ENCODE data around the gene SLC37A3. TPM values are rescaled to one million over a fixed set of nuclear protein-coding genes. Genes with fewer than 3 reads are reported as not detected.

Gene SLC37A3
- total RNA-seq, 5 donors from 2014 or later (not counting 1 experiment from before 2014, with no cell fraction given) = 23.2 to 50.5 (median 38.1) TPM

- POLR2A ChIA-PET = no interaction called here
- H3K36me3 Mint-ChIP-seq = no peaks in the 10 kb centered on the region
- Histone ChIP-seq H3K27ac (ENCODE audit: low read length) (no peak overlapping the region), H3K36me3 (ENCODE audit: control insufficient read depth in 2 of 2, extremely low read depth in 1 of 2, insufficient read depth in 1 of 2, low read length in 1 of 2) (no peaks in the 10 kb centered on the region), H3K4me3 (ENCODE audit: control insufficient read depth in 1 of 2, extremely low read depth in 1 of 2, low read length in 1 of 2) (no peak overlapping the region), H3K27me3 (replicated peaks in 1 of 2; ENCODE audit: control insufficient read depth in 2 of 2, extremely low read depth in 1 of 2, insufficient read depth in 2 of 2, low read length in 1 of 2) (no peaks in the 10 kb centered on the region), H3K4me1 (ENCODE audit: control insufficient read depth in 1 of 2, extremely low read depth in 1 of 2, insufficient read depth in 2 of 2, low read length in 2 of 2) (peaks cover 9 to 23% of the 10 kb centered on the region in 2 experiments), H3K9me3 (no peaks in the 10 kb centered on the region)
- DNase-seq = no peak
- H3K4me3 Mint-ChIP-seq = no peak overlapping the region
- 100% methylated on average over 1 of the region's 1 CpG for WGBS (ENCODE audit: insufficient coverage)
- H3K27me3 Mint-ChIP-seq = no peaks in the 10 kb centered on the region
- peaks cover 6 to 8% (median 7%) of the 10 kb centered on the region in 3 donors for H3K4me1 Mint-ChIP-seq
- H3K9me3 Mint-ChIP-seq = no peaks in the 10 kb centered on the region
- no peak for ATAC-seq (replicated peaks in 1 of 4)
- CTCF ChIA-PET = no interaction called here
- H3K27ac Mint-ChIP-seq = no peak overlapping the region
These were observed 6.7 kb downstream of the SLC37A3 start for GRCh38 chr7:140391634-140392033.

- POLR2A ChIA-PET = interaction anchor here in 1 of 2 donors (0.5 kb wide), 1 partner anchor 312 kb away, joined by 3 read pairs; no protein-coding TSS in a partner anchor
- no peaks in the 10 kb centered on the region for H3K9me3 Mint-ChIP-seq
- no peak overlapping the region for H3K27ac ChIP-seq (ENCODE audit: low read length)
- peaks cover 0 to 2% (median 1%) of the 10 kb centered on the region in 3 donors for H3K4me1 Mint-ChIP-seq
- no peak overlapping the region for H3K4me3 ChIP-seq (ENCODE audit: control insufficient read depth in 1 of 2, extremely low read depth in 1 of 2, low read length in 1 of 2)
- H3K36me3 ChIP-seq (ENCODE audit: control insufficient read depth in 2 of 2, extremely low read depth in 1 of 2, insufficient read depth in 1 of 2, low read length in 1 of 2) = no peaks in the 10 kb centered on the region
- CTCF ChIA-PET = interaction anchor here in 1 of 2 donors (0.6 kb wide), 1 partner anchor 19 kb away, joined by 3 read pairs; no protein-coding TSS in a partner anchor
- no peaks in the 10 kb centered on the region for H3K36me3 Mint-ChIP-seq
- H3K4me1 ChIP-seq (ENCODE audit: control insufficient read depth in 1 of 2, extremely low read depth in 1 of 2, insufficient read depth in 2 of 2, low read length in 2 of 2) = peaks cover 9 to 22% of the 10 kb centered on the region in 2 experiments
- 66% methylated on average over 8 of the region's 8 CpGs for WGBS (ENCODE audit: insufficient coverage)
- no peak overlapping the region for H3K27ac Mint-ChIP-seq
- ATAC-seq (replicated peaks in 1 of 4) (no peak), DNase-seq (peak in 1 of 35 experiments; percentile 12)
- no peaks in the 10 kb centered on the region for H3K27me3 Mint-ChIP-seq
- H3K4me3 Mint-ChIP-seq = no peak overlapping the region
- no peaks in the 10 kb centered on the region for H3K27me3 ChIP-seq (replicated peaks in 1 of 2; ENCODE audit: control insufficient read depth in 2 of 2, extremely low read depth in 1 of 2, insufficient read depth in 2 of 2, low read length in 1 of 2)
- no peaks in the 10 kb centered on the region for H3K9me3 ChIP-seq
These were observed 7.7 kb downstream of the SLC37A3 start for GRCh38 chr7:140390466-140391190.

DNA sequence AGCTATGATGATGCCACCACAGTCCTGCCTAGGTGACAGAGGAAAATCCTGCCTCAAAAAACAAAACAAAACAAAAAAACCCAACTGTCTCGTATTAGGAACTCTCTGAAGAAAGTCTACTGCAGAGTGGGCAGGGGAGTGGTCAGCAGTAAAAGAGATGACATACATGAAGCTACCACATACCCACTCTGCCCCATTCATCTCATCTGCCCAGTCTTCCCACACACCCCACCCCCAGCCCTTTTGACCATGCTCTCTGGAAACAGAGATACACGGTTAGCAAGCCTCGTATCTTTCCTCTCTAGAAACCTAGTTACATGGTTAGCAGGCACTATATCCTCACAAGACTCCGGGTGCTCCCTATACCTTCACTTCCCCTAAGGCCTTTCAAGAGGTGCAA, 8.3 kb downstream of the SLC37A3 start:
- Histone ChIP-seq H3K36me3 (ENCODE audit: control insufficient read depth in 2 of 2, extremely low read depth in 1 of 2, insufficient read depth in 1 of 2, low read length in 1 of 2) (no peaks in the 10 kb centered on the region), H3K27ac (ENCODE audit: low read length) (no peak overlapping the region), H3K9me3 (no peaks in the 10 kb centered on the region), H3K27me3 (replicated peaks in 1 of 2; ENCODE audit: control insufficient read depth in 2 of 2, extremely low read depth in 1 of 2, insufficient read depth in 2 of 2, low read length in 1 of 2) (no peaks in the 10 kb centered on the region), H3K4me1 (ENCODE audit: control insufficient read depth in 1 of 2, extremely low read depth in 1 of 2, insufficient read depth in 2 of 2, low read length in 2 of 2) (peaks cover 9 to 22% of the 10 kb centered on the region in 2 experiments), H3K4me3 (ENCODE audit: control insufficient read depth in 1 of 2, extremely low read depth in 1 of 2, low read length in 1 of 2) (no peak overlapping the region)
- WGBS (ENCODE audit: insufficient coverage) = 83% methylated on average over 3 of the region's 4 CpGs
- Mint-ChIP-seq H3K27ac (no peak overlapping the region), H3K36me3 (peaks cover 4% of the 10 kb centered on the region), H3K4me1 (peaks cover 5 to 7% (median 7%) of the 10 kb centered on the region in 3 donors), H3K4me3 (no peak overlapping the region), H3K9me3 (no peaks in the 10 kb centered on the region), H3K27me3 (no peaks in the 10 kb centered on the region)
- ChIA-PET POLR2A (interaction anchor here in 1 of 2 donors (0.5 kb wide), 1 partner anchor 313 kb away, joined by 3 read pairs; no protein-coding TSS in a partner anchor), CTCF (interaction anchor here in 1 of 2 donors (0.6 kb wide), 1 partner anchor 18 kb away, joined by 3 read pairs; no protein-coding TSS in a partner anchor)
- DNase-seq = no peak
- ATAC-seq (replicated peaks in 1 of 4) = no peak

GRCh38 chr7:140389445-140389844, 8.9 kb downstream of the SLC37A3 start:
- ChIA-PET POLR2A (no interaction called here), CTCF (no interaction called here)
- Mint-ChIP-seq H3K36me3 (peaks cover 4% of the 10 kb centered on the region), H3K27me3 (no peaks in the 10 kb centered on the region), H3K27ac (no peak overlapping the region), H3K4me1 (peaks cover 7 to 10% (median 9%) of the 10 kb centered on the region in 3 donors), H3K9me3 (no peaks in the 10 kb centered on the region), H3K4me3 (no peak overlapping the region)
- Histone ChIP-seq H3K27me3 (replicated peaks in 1 of 2; ENCODE audit: control insufficient read depth in 2 of 2, extremely low read depth in 1 of 2, insufficient read depth in 2 of 2, low read length in 1 of 2) (no peaks in the 10 kb centered on the region), H3K27ac (ENCODE audit: low read length) (no peak overlapping the region), H3K36me3 (ENCODE audit: control insufficient read depth in 2 of 2, extremely low read depth in 1 of 2, insufficient read depth in 1 of 2, low read length in 1 of 2) (no peaks in the 10 kb centered on the region), H3K4me3 (ENCODE audit: control insufficient read depth in 1 of 2, extremely low read depth in 1 of 2, low read length in 1 of 2) (no peak overlapping the region), H3K4me1 (ENCODE audit: control insufficient read depth in 1 of 2, extremely low read depth in 1 of 2, insufficient read depth in 2 of 2, low read length in 2 of 2) (peaks cover 9 to 22% of the 10 kb centered on the region in 2 experiments), H3K9me3 (no peaks in the 10 kb centered on the region)
- DNase-seq (no peak), ATAC-seq (replicated peaks in 1 of 4) (no peak)
- 83% methylated on average over 5 of the region's 10 CpGs for WGBS (ENCODE audit: insufficient coverage)

- H3K27ac ChIP-seq (ENCODE audit: low read length) = no peak overlapping the region
- H3K36me3 ChIP-seq (ENCODE audit: control insufficient read depth in 2 of 2, extremely low read depth in 1 of 2, insufficient read depth in 1 of 2, low read length in 1 of 2) = peaks cover 0 to 20% of the 10 kb centered on the region in 2 donors
- Mint-ChIP-seq H3K9me3 (no peaks in the 10 kb centered on the region), H3K4me3 (no peak overlapping the region), H3K27ac (peak overlapping the region; percentile 31 to 61), H3K4me1 (peaks cover 9 to 14% (median 10%) of the 10 kb centered on the region in 3 donors), H3K27me3 (no peaks in the 10 kb centered on the region), H3K36me3 (peaks cover 16% of the 10 kb centered on the region)
- DNase-seq (no peak), ATAC-seq (replicated peaks in 1 of 4) (no peak)
- H3K4me3 ChIP-seq (ENCODE audit: control insufficient read depth in 1 of 2, extremely low read depth in 1 of 2, low read length in 1 of 2) = no peak overlapping the region
- ChIA-PET CTCF (interaction anchor here (0.6 to 0.8 kb wide), 2 partner anchors 8 to 165 kb away, joined by 3 read pairs; no protein-coding TSS in a partner anchor), POLR2A (no interaction called here)
- H3K9me3 ChIP-seq = no peaks in the 10 kb centered on the region
- H3K4me1 ChIP-seq (ENCODE audit: control insufficient read depth in 1 of 2, extremely low read depth in 1 of 2, insufficient read depth in 2 of 2, low read length in 2 of 2) = peaks cover 0 to 6% of the 10 kb centered on the region in 2 experiments
- no CpG with 5 or more reads among the region's 1 CpG for WGBS (ENCODE audit: insufficient coverage)
- H3K27me3 ChIP-seq (replicated peaks in 1 of 2; ENCODE audit: control insufficient read depth in 2 of 2, extremely low read depth in 1 of 2, insufficient read depth in 2 of 2, low read length in 1 of 2) = no peaks in the 10 kb centered on the region
These were observed 13.3 kb downstream of the SLC37A3 start for GRCh38 chr7:140384894-140385545.

GRCh38 chr7:140383954-140384713, 14.2 kb downstream of the SLC37A3 start:
- H3K4me1 ChIP-seq (ENCODE audit: control insufficient read depth in 1 of 2, extremely low read depth in 1 of 2, insufficient read depth in 2 of 2, low read length in 2 of 2) = peaks cover 0 to 2% of the 10 kb centered on the region in 2 experiments
- H3K27me3 ChIP-seq (replicated peaks in 1 of 2; ENCODE audit: control insufficient read depth in 2 of 2, extremely low read depth in 1 of 2, insufficient read depth in 2 of 2, low read length in 1 of 2) = no peaks in the 10 kb centered on the region
- H3K4me1 Mint-ChIP-seq = peaks cover 9 to 14% (median 10%) of the 10 kb centered on the region in 3 donors
- no peaks in the 10 kb centered on the region for H3K9me3 Mint-ChIP-seq
- whole genome bisulfite sequencing (ENCODE audit: insufficient coverage) = 89% methylated on average over 1 of the region's 6 CpGs
- H3K27ac ChIP-seq (ENCODE audit: low read length) = no peak overlapping the region
- H3K4me3 ChIP-seq (ENCODE audit: control insufficient read depth in 1 of 2, extremely low read depth in 1 of 2, low read length in 1 of 2) = no peak overlapping the region
- H3K4me3 Mint-ChIP-seq = no peak overlapping the region
- no peaks in the 10 kb centered on the region for H3K27me3 Mint-ChIP-seq
- DNase-seq = no peak
- no peak for ATAC-seq (replicated peaks in 1 of 4)
- H3K9me3 ChIP-seq = no peaks in the 10 kb centered on the region
- H3K27ac Mint-ChIP-seq = peak overlapping the region in 1 of 2 donors; percentile 9
- POLR2A ChIA-PET = no interaction called here
- CTCF ChIA-PET = interaction anchor here in 1 of 2 donors (0.6 kb wide), 2 partner anchors 38 to 164 kb away, joined by 3 to 6 read pairs; no protein-coding TSS in a partner anchor
- H3K36me3 Mint-ChIP-seq = peaks cover 20% of the 10 kb centered on the region
- H3K36me3 ChIP-seq (ENCODE audit: control insufficient read depth in 2 of 2, extremely low read depth in 1 of 2, insufficient read depth in 1 of 2, low read length in 1 of 2) = peaks cover 8 to 24% of the 10 kb centered on the region in 2 donors

Data from T-cell (primary cell).